HepG2 (cell line): ENCODE data around the gene CIB1. TPM values are rescaled to one million over a fixed set of nuclear protein-coding genes. Genes with fewer than 3 reads are reported as not detected.

Experiments
- ATAC-seq: fragments of 200-7000 bp; cut with Tn5 transposase; 3 replicates; pipeline ENCODE4 v1.9.1; 2020; ENCODE audit warnings: mild to moderate bottlenecking, moderate library complexity
- BruUV-seq: library from RNA; stranded (reverse); fragments of 400-500 nt; replicated peaks from 2 replicates; lab custom pipeline; 2021; lab: Mats Ljungman, UMichigan
- CTCF ChIA-PET: fragments of 300-600 bp; formaldehyde crosslinking; extraction: SDS; loops from one replicate; lab custom pipeline; 2021; ENCODE audit warnings: low total read pairs, inconsistent platforms, low intra/inter-chr PET ratio; lab: Yijun Ruan, JAX
- POLR2A ChIA-PET: fragments of 350-600 bp; sonication (Branson Sonifier 250); formaldehyde crosslinking; loops from one replicate; lab custom pipeline; 2020; ENCODE audit warnings: antibody characterized with exemption, inconsistent platforms; lab: Yijun Ruan, JAX
- DNase-seq: peaks from one replicate; pipeline ENCODE4 v3.0.0-alpha.2; 2015; ENCODE audit warnings: low spot score
- FAIRE-seq: peaks from 3 replicates; lab custom pipeline; 2011; peaks lifted over from hg19 to GRCh38; lab: Jason Lieb, UNC
- H2AFZ ChIP-seq: one replicate; pipeline ENCODE4 v1.6.1; 2011; ENCODE audit warnings: low read length, inconsistent platforms
- H3K27ac ChIP-seq: fragments of 300-600 bp; 3 replicates; pipeline ENCODE4 v1.8.0; 2011; ENCODE audit warnings: mixed run types, mild to moderate bottlenecking, mixed read lengths, low read length, inconsistent platforms; ENCODE audit not compliant: insufficient read depth; ENCODE audit errors: extremely low read length
- H3K27me3 ChIP-seq, 2 experiments: fragments of 200-600 bp in 1 of 2; 2 replicates in 1 of 2; 3 replicates in 1 of 2; pipeline versions ENCODE4 v1.6.0 to v1.8.0; 2011; ENCODE audit warnings: low read length in 2 of 2, mild to moderate bottlenecking in 2 of 2, moderate library complexity in 2 of 2, inconsistent platforms in 1 of 2; ENCODE audit not compliant: insufficient read depth in 2 of 2, control insufficient read depth in 1 of 2
- H3K36me3 ChIP-seq, 2 experiments: fragments of 200-600 bp in 1 of 2; replicated peaks in 1 of 2; 2 replicates in 1 of 2; 3 replicates in 1 of 2; pipeline versions ENCODE4 v1.5.1 to v1.8.0; 2011; ENCODE audit warnings: low read length in 2 of 2, inconsistent platforms in 1 of 2; ENCODE audit not compliant: insufficient read depth in 2 of 2, control insufficient read depth in 1 of 2
- H3K4me1 ChIP-seq: 2 replicates; pipeline ENCODE4 v1.5.1; 2012; ENCODE audit warnings: low read length, inconsistent platforms; ENCODE audit not compliant: insufficient read depth
- H3K4me2 ChIP-seq: 2 replicates; pipeline ENCODE4 v1.6.0; 2011; ENCODE audit warnings: low read depth, low read length, inconsistent platforms
- H3K4me3 ChIP-seq, 3 experiments: fragments of 200-600 bp in 1 of 3; sonication (generic), shearing (Covaris generic) in 1 of 3; replicated peaks in 1 of 3; 2 replicates each; pipeline ENCODE4 v1.5.1; 2011 to 2016; ENCODE audit warnings: low read length in 3 of 3, inconsistent platforms in 2 of 3, low read depth in 2 of 3, mild to moderate bottlenecking in 2 of 3, control low read depth in 1 of 3, mixed read lengths in 1 of 3; ENCODE audit not compliant: insufficient read depth in 1 of 3
- H3K79me2 ChIP-seq: one replicate; pipeline ENCODE4 v1.6.1; 2011; ENCODE audit warnings: low read length, inconsistent platforms; ENCODE audit not compliant: insufficient read depth
- H3K9ac ChIP-seq: 2 replicates; pipeline ENCODE4 v1.6.0; 2011; ENCODE audit warnings: mild to moderate bottlenecking, low read depth, low read length, inconsistent platforms; ENCODE audit not compliant: insufficient read depth
- H3K9me3 ChIP-seq: 2 replicates; pipeline ENCODE4 v1.5.1; 2012; ENCODE audit warnings: mild to moderate bottlenecking, low read length
- H4K20me1 ChIP-seq: 2 replicates; pipeline ENCODE4 v1.6.0; 2011; ENCODE audit warnings: inconsistent platforms, mild to moderate bottlenecking, low read length, moderate library complexity; ENCODE audit not compliant: insufficient read depth
- FIP1L1 ChIP-seq: fragments of 200-400 bp; formaldehyde crosslinking; IDR thresholded peaks from 2 replicates; pipeline ENCODE4 v1.6.1; 2018; ENCODE audit warnings: low read depth, mild to moderate bottlenecking, low read length, moderate library complexity, borderline replicate concordance; ENCODE audit not compliant: insufficient read depth
- FOXM1 ChIP-seq: sonication (generic); formaldehyde crosslinking; IDR thresholded peaks from 2 replicates; pipeline ENCODE4 v1.5.0; 2020; ENCODE audit warnings: missing genetic modification reagents
- HNRNPL ChIP-seq: fragments of 200-400 bp; formaldehyde crosslinking; IDR thresholded peaks from 2 replicates; pipeline ENCODE4 v1.6.1; 2017; ENCODE audit warnings: mild to moderate bottlenecking, low read depth, low read length
- HNRNPLL ChIP-seq: fragments of 200-400 bp; formaldehyde crosslinking; IDR thresholded peaks from 2 replicates; pipeline ENCODE4 v1.6.1; 2017; ENCODE audit warnings: mild to moderate bottlenecking, low read depth, low read length; ENCODE audit not compliant: poor library complexity, severe bottlenecking
- HOXD1 ChIP-seq: sonication (generic); formaldehyde crosslinking; IDR thresholded peaks from 2 replicates; pipeline ENCODE4 v1.5.0; 2020; ENCODE audit warnings: missing genetic modification reagents
- NFRKB ChIP-seq: fragments of 450-650 bp; IDR thresholded peaks from 2 replicates; pipeline ENCODE4 v1.6.1; 2017
- PCBP1 ChIP-seq: fragments of 200-400 bp; formaldehyde crosslinking; IDR thresholded peaks from 2 replicates; pipeline ENCODE4 v1.6.1; 2017; ENCODE audit warnings: mild to moderate bottlenecking, low read depth, low read length, borderline replicate concordance
- RXRA ChIP-seq: sonication (generic); formaldehyde crosslinking; IDR thresholded peaks from 2 replicates; pipeline ENCODE4 v1.5.1; 2020; ENCODE audit warnings: missing genetic modification reagents
- TCF7 ChIP-seq: sonication (generic); IDR thresholded peaks from 2 replicates; pipeline ENCODE4 v1.6.1; 2016; ENCODE audit warnings: antibody characterized with exemption, low read depth
- TEAD2 ChIP-seq: sonication (generic); formaldehyde crosslinking; IDR thresholded peaks from 2 replicates; pipeline ENCODE4 v1.9.0; 2021; ENCODE audit warnings: missing genetic modification reagents
- TSC22D2 ChIP-seq: sonication (generic); formaldehyde crosslinking; IDR thresholded peaks from 2 replicates; pipeline ENCODE4 v1.5.1; 2020; ENCODE audit warnings: missing genetic modification reagents, mild to moderate bottlenecking, borderline replicate concordance
- ZNF205 ChIP-seq: IDR thresholded peaks from 2 replicates; pipeline ENCODE4 v1.6.1; 2018; ENCODE audit warnings: missing biosample characterization, missing genetic modification reagents
- ZNF329 ChIP-seq: sonication (generic); formaldehyde crosslinking; IDR thresholded peaks from 2 replicates; pipeline ENCODE4 v1.9.0; 2021; ENCODE audit warnings: low read depth, mild to moderate bottlenecking, missing genetic modification reagents
- ZNF530 ChIP-seq: sonication (generic); formaldehyde crosslinking; IDR thresholded peaks from 2 replicates; pipeline ENCODE4 v1.5.0; 2020; ENCODE audit warnings: low read depth, mild to moderate bottlenecking, missing genetic modification reagents
- ZNF557 ChIP-seq: sonication (generic); formaldehyde crosslinking; IDR thresholded peaks from 2 replicates; pipeline ENCODE4 v1.4.0; 2020; ENCODE audit warnings: missing genetic modification reagents
- ZNF577 ChIP-seq: sonication (generic); formaldehyde crosslinking; IDR thresholded peaks from 2 replicates; pipeline ENCODE4 v1.4.0; 2020; ENCODE audit warnings: mild to moderate bottlenecking, low read depth, missing genetic modification reagents, borderline replicate concordance
- WGBS: methylation state at CpG from one replicate; pipeline ENCODE4 v1.1.6; 2017; ENCODE audit warnings: low lambda C conversion rate; 5-methylcytosine and 5-hydroxymethylcytosine counted together
- in situ Hi-C: cut with HindIII; loops from 2 replicates; pipeline ENCODE4 v1.10.0; 2017; ENCODE audit warnings: low pct_unique_long_range_greater_than_20kb; ENCODE audit not compliant: extremely low pct_ligation_motif_present
- intact Hi-C: fragments of 100-400 bp; cut with micrococcal nuclease; formaldehyde crosslinking; loops from one replicate; pipeline ENCODE4 v1.10.0; 2022; ENCODE audit not compliant: unreplicated experiment
- polyA plus RNA-seq, 8 experiments: library from polyadenylated mRNA; depleted of rRNA in 3 of 8; stranded (reverse) in 7 of 8; unstranded in 1 of 8; fragments of >200 nt; fragmentation: Illumina TruSeq in 4 of 8; extraction: Trizol in 4 of 8; gene quantifications; 2 replicates each; pipeline versions ENCODE4 v1.2.1 to v1.2.3, GENCODE V29; 2011 to 2016; ENCODE audit warnings: low read depth in 4 of 8, missing spikeins in 1 of 8, mixed read lengths in 1 of 8; ENCODE audit not compliant: insufficient read depth in 1 of 8
- total RNA-seq, 5 experiments: library from RNA; depleted of rRNA; stranded (reverse); fragments of >200 nt; fragmentation: Illumina TruSeq; extraction: Trizol; gene quantifications; 2 replicates each; pipeline ENCODE4 v1.2.3, GENCODE V29; 2016; ENCODE audit warnings: low read depth in 1 of 5
- TF ChIP-seq, protein P1 (sequence below): sonication (generic); formaldehyde crosslinking; IDR thresholded peaks from 2 replicates; pipeline ENCODE4 v1.5.0; 2020; ENCODE audit warnings: mild to moderate bottlenecking, missing genetic modification reagents
- TF ChIP-seq, protein P2 (sequence below): sonication (generic); formaldehyde crosslinking; IDR thresholded peaks from 2 replicates; pipeline ENCODE4 v1.4.0; 2020; ENCODE audit warnings: missing genetic modification reagents, borderline replicate concordance

CIB1 gene
- total and polyA plus RNA-seq, 2 of the 13 experiments (the other 11 are each of a cell fraction or from before 2014, with no cell fraction given) = 38.7 to 72.7 TPM

GRCh38 chr15:90192961-90193786, 40.6 kb downstream of the CIB1 start:
- H3K4me1 ChIP-seq = peaks cover 36% of the 10 kb centered on the region
- H4K20me1 ChIP-seq = no peaks in the 10 kb centered on the region
- BruUV-seq = no TSS peak
- POLR2A ChIA-PET = interaction anchor here (1.7 to 3.6 kb wide), 3 partner anchors 8 to 40 kb away, joined by 8 to 55 read pairs (median 12); partner anchors contain the start of genes CIB1, GDPGP1 and SEMA4B
- H3K79me2 ChIP-seq = no peaks in the 10 kb centered on the region
- WGBS = 97% methylated on average over 15 of the region's 16 CpGs
- H3K4me2 ChIP-seq = peak overlapping the region; percentile 19
- DNase-seq (no peak), FAIRE-seq (no peak), ATAC-seq (no peak)
- intact Hi-C loops (no loop called here), in situ Hi-C loops (no loop called here)
- no peaks in the 10 kb centered on the region for H3K27me3 ChIP-seq
- H2AFZ ChIP-seq = no peak overlapping the region
- TF ChIP-seq FOXM1 (CRISPR knock-in tag) (no peak), FIP1L1 (no peak), HNRNPLL (no peak), TCF7 (no peak), NFRKB (no peak), HOXD1 (CRISPR knock-in tag) (no peak), PCBP1 (no peak), ZNF329 (CRISPR knock-in tag) (no peak), ZNF205 (no peak), ZNF530 (no peak), TEAD2 (no peak), RXRA (CRISPR knock-in tag) (no peak), HNRNPL (no peak), ZNF577 (CRISPR knock-in tag) (no peak), TSC22D2 (CRISPR knock-in tag) (no peak), ZNF557 (CRISPR knock-in tag) (no peak)
- TF ChIP-seq, protein P1, sequence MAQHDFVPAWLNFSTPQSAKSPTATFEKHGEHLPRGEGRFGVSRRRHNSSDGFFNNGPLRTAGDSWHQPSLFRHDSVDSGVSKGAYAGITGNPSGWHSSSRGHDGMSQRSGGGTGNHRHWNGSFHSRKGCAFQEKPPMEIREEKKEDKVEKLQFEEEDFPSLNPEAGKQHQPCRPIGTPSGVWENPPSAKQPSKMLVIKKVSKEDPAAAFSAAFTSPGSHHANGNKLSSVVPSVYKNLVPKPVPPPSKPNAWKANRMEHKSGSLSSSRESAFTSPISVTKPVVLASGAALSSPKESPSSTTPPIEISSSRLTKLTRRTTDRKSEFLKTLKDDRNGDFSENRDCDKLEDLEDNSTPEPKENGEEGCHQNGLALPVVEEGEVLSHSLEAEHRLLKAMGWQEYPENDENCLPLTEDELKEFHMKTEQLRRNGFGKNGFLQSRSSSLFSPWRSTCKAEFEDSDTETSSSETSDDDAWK = no peak
- TF ChIP-seq, protein P2, sequence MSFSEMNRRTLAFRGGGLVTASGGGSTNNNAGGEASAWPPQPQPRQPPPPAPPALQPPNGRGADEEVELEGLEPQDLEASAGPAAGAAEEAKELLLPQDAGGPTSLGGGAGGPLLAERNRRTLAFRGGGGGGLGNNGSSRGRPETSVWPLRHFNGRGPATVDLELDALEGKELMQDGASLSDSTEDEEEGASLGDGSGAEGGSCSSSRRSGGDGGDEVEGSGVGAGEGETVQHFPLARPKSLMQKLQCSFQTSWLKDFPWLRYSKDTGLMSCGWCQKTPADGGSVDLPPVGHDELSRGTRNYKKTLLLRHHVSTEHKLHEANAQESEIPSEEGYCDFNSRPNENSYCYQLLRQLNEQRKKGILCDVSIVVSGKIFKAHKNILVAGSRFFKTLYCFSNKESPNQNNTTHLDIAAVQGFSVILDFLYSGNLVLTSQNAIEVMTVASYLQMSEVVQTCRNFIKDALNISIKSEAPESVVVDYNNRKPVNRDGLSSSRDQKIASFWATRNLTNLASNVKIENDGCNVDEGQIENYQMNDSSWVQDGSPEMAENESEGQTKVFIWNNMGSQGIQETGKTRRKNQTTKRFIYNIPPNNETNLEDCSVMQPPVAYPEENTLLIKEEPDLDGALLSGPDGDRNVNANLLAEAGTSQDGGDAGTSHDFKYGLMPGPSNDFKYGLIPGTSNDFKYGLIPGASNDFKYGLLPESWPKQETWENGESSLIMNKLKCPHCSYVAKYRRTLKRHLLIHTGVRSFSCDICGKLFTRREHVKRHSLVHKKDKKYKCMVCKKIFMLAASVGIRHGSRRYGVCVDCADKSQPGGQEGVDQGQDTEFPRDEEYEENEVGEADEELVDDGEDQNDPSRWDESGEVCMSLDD (CRISPR knock-in tag) = no peak
- CTCF ChIA-PET = no interaction called here
- no peak overlapping the region for H3K27ac ChIP-seq
- no peak overlapping the region for H3K9ac ChIP-seq
- H3K36me3 ChIP-seq = no peaks in the 10 kb centered on the region
- H3K9me3 ChIP-seq = no peaks in the 10 kb centered on the region
- no peak overlapping the region for H3K4me3 ChIP-seq
